ENCODE data around the gene MOCS1.

Gene MOCS1

GRCh38 chr6:39941820-39942219 is 7.6 kb upstream of the MOCS1 start:
- in situ Hi-C loops (cut with HindIII; ENCODE audit: low pct_unique_long_range_greater_than_20kb, low sequenced_read_pairs): no loop called here
- TF ChIP-seq JUND (IDR thresholded peaks at IDR 0.05; ENCODE audit: low read depth): no peak
- no peak for DNase-seq (ENCODE audit: low read depth in 1 of 2, low spot score in 1 of 2)

GRCh38 chr6:39941138-39941537 is 6.9 kb upstream of the MOCS1 start:
- no peak for DNase-seq (ENCODE audit: low read depth in 1 of 2, low spot score in 1 of 2)
- no peak for TF ChIP-seq JUND (IDR thresholded peaks at IDR 0.05; ENCODE audit: low read depth)
- in situ Hi-C loops (cut with HindIII; ENCODE audit: low pct_unique_long_range_greater_than_20kb, low sequenced_read_pairs): no loop called here

- no peak for DNase-seq (ENCODE audit: low read depth in 1 of 2, low spot score in 1 of 2)
- in situ Hi-C loops (cut with HindIII; ENCODE audit: low pct_unique_long_range_greater_than_20kb, low sequenced_read_pairs): no loop called here
- TF ChIP-seq JUND (IDR thresholded peaks at IDR 0.05; ENCODE audit: low read depth): no peak
These were observed 4.8 kb upstream of the MOCS1 start for GRCh38 chr6:39938773-39939654.

GRCh38 chr6:39937686-39938333 is 3.5 kb upstream of the MOCS1 start:
- in situ Hi-C loops (cut with HindIII; ENCODE audit: low pct_unique_long_range_greater_than_20kb, low sequenced_read_pairs): no loop called here
- no peak for DNase-seq (ENCODE audit: low read depth in 1 of 2, low spot score in 1 of 2)
- no peak for TF ChIP-seq JUND (IDR thresholded peaks at IDR 0.05; ENCODE audit: low read depth)

DNA sequence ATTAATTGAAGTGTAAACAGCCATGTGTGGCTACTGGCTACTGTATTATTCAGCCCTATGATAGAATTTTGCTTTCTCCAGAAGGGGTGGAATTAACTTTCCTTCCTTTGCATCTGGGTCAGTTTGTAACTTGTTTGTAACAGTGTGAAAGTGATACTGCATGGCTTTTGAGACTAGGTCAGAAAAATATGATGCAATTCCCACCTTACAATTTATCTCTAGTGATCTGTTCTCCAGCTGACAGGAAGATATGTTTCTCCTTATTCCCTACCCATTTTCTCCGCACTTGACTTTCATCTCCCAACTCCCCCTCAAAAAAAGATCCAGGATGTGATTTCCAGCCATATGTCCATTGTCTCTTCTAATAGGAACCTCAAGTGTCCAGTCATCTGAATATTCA is 2.6 kb upstream of the MOCS1 start:
- no peak for TF ChIP-seq JUND (IDR thresholded peaks at IDR 0.05; ENCODE audit: low read depth)
- in situ Hi-C loops (cut with HindIII; ENCODE audit: low pct_unique_long_range_greater_than_20kb, low sequenced_read_pairs): no loop called here
- DNase-seq (ENCODE audit: low read depth in 1 of 2, low spot score in 1 of 2): no peak

DNA sequence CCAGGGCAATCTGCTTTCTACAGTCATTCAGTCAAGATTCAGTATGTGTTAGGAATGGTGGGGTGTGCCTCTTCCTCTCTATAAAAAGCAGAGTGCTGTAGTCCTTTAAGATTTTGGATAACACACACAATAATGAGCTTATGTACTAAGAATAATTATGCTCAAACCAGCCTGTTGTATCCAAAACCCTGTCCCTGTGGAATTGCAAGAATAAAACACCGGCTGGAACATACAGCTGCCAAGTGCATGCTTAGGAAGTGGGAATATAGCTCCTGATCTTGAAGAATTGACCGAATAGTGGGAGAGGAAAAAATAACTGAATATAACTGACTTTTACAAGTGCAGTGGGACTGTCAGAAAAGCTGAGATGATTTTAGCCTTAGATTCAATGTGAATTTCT is 979 bp upstream of the MOCS1 start:
- in situ Hi-C loops (cut with HindIII; ENCODE audit: low pct_unique_long_range_greater_than_20kb, low sequenced_read_pairs): no loop called here
- TF ChIP-seq JUND (IDR thresholded peaks at IDR 0.05; ENCODE audit: low read depth): no peak
- DNase-seq (ENCODE audit: low read depth in 1 of 2, low spot score in 1 of 2): no peak

DNA sequence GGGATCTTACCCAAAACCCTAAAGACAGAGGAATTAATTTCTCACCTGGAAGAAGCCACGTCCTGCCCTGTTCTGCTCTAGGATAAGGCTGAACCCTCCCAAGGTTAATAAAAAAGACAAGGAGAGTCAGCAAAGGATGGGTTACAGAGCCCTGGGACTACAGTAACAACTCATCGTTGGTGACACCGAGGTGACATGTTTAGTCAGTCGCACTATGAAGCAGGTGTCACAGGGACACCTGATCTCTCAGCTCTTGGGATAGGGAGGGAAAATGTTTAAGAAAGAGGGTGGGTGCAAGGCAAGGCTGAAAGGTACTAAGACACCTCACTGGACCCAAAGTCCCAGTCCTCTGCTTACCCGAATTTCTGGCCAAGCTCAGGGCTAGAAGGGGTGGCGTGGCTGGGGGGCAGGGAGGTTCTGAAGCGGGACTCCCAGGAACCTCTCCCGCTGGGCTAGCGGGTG is 562 bp downstream of the MOCS1 start:
- in situ Hi-C loops (cut with HindIII; ENCODE audit: low pct_unique_long_range_greater_than_20kb, low sequenced_read_pairs): no loop called here
- TF ChIP-seq JUND (IDR thresholded peaks at IDR 0.05; ENCODE audit: low read depth): no peak
- DNase-seq (ENCODE audit: low read depth in 1 of 2, low spot score in 1 of 2): no peak

GRCh38 chr6:39932386-39932910 is 1.8 kb downstream of the MOCS1 start:
- in situ Hi-C loops (cut with HindIII; ENCODE audit: low pct_unique_long_range_greater_than_20kb, low sequenced_read_pairs): no loop called here
- no peak for DNase-seq (ENCODE audit: low read depth in 1 of 2, low spot score in 1 of 2)
- TF ChIP-seq JUND (IDR thresholded peaks at IDR 0.05; ENCODE audit: low read depth): no peak

- DNase-seq (ENCODE audit: low read depth in 1 of 2, low spot score in 1 of 2): no peak
- in situ Hi-C loops (cut with HindIII; ENCODE audit: low pct_unique_long_range_greater_than_20kb, low sequenced_read_pairs): no loop called here
- no peak for TF ChIP-seq JUND (IDR thresholded peaks at IDR 0.05; ENCODE audit: low read depth)
These were observed 2.7 kb downstream of the MOCS1 start for GRCh38 chr6:39931607-39932006.

DNA sequence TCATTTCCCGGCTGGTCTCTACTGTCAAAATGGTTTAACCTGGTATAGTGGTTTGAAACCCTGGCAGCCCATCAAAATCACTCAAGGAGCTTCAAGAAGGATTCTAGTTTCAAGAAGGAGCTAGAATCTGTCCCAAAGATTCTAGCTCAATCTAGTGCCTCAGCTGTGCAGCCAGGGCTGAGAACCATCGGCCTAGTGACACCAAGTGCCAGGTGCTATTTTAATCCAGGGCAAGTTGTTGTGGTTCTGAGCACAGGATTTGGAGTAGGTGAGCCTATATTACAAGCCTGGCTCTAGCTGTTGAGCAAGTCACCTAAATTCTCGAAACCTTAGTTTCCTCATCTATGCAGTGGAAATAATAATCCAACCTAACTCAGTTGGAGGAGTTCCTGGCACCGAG is 3.7 kb downstream of the MOCS1 start:
- in situ Hi-C loops (cut with HindIII; ENCODE audit: low pct_unique_long_range_greater_than_20kb, low sequenced_read_pairs): no loop called here
- DNase-seq (ENCODE audit: low read depth in 1 of 2, low spot score in 1 of 2): no peak
- no peak for TF ChIP-seq JUND (IDR thresholded peaks at IDR 0.05; ENCODE audit: low read depth)

DNA sequence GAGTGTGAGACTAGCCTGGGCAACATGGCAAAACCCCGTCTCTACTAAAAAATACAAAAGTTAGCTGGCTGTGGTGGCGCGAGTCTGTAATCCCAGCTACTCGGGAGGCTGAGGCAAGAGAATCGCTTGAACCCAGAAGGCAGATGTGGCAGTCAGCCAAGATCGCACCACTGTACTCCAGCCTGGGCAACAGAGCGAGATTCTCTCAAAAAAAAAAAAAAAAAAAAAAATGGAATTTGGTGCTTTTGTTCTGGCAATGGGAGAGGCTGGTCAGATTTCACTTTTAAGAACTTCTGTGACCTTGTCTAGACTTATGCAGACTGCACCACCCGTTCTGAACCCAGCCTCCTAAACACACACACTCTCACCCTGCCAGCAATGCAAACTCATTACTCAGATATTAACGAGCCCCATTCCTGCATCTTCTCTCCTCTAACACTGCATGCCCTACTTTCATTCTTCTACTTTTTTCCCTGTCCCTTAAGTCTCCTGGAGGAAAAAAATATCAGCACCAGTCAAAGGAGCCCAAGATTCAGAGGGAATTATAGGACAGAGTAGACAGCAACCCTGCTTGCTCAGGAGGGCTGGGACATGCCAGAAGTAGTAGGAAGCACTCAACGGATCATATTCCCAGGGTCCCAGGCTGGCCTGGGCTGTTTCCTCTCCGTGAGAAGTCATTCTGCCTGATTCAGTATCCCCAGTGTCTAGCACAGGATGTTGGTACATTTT is 4.4 kb downstream of the MOCS1 start:
- no peak for TF ChIP-seq JUND (IDR thresholded peaks at IDR 0.05; ENCODE audit: low read depth)
- in situ Hi-C loops (cut with HindIII; ENCODE audit: low pct_unique_long_range_greater_than_20kb, low sequenced_read_pairs): no loop called here
- DNase-seq (ENCODE audit: low read depth in 1 of 2, low spot score in 1 of 2): no peak

DNA sequence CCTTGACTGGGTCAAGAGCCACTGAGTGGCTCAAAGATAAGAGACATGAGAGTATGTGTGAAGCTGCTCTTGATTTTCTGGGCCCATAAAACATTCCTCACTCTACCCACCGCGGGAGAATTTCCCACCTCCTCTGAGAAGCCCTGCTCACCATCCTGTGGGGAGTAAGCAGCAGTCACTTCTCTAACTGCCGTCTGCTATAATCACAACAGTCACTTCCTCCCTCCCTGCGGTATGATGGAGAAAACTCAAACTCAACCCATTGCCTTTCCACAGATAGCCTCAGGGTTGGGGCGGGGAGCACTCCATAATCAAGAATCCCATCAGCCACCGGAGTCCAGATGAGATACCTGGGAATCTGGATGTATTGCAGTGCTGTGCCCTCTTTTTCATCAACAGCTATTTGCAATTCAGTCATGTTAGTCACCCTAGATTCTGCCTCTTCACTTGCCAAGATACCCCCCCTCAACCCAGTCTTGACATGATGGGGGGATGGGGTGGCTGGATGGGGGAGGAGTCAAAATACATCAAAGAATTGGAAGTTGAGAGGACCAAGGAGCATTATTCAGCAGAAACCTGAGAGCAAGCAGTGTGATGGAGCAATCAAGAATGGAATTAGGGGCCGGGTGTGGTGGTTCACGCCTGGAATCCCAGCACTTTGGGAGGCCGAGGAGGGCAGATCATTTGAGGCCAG is 5.1 kb downstream of the MOCS1 start:
- in situ Hi-C loops (cut with HindIII; ENCODE audit: low pct_unique_long_range_greater_than_20kb, low sequenced_read_pairs): no loop called here
- DNase-seq (ENCODE audit: low read depth in 1 of 2, low spot score in 1 of 2): no peak
- no peak for TF ChIP-seq JUND (IDR thresholded peaks at IDR 0.05; ENCODE audit: low read depth)
